ENCODE measurements around the gene EPN3.

The EPN3 gene

DNA sequence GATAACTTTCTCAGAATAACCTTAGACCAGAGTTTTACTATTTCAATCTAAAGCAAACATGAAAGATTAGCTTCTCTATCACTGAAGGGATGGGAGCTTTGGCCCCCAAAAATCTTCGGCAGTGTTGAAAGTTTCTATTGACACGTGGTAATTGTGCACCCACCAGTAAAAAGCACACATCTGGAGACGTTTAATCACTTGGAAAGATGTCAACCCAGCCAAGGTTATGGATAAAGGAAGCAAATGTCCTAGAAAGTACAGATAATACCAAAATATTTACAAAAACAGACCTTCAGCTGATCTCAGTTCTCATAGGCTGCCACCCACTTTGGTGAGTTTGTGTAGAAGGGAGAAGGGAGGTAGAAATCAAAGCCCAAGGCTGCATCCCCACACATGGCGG lies 19.0 kb upstream of the EPN3 start:
- H3K9ac ChIP-seq (ENCODE audit: low read length), result no peak overlapping the region

DNA sequence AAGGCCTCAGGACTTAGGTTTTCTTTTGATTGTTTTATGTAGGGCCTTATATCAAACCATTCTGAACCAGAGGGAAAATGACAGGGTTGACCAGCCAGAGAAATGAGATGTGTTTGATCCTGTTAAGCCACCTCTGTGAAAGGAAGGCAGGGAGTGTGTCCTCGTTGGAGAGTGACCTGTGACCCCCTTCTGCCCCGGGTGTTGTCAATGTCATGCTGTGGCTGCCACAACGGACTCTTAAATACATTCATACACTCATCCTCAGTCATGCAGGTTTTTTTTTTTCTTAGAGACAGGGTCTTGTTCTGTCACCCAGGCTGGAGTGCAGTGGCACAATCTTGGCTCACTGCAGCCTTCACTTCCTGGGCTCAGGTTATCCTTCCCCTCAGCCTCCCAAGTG lies 18.1 kb upstream of the EPN3 start:
- Histone ChIP-seq H3K9me3 (ENCODE audit: control insufficient read depth, low read depth, low read length) (no peaks in the 10 kb centered on the region), H3K27ac (ENCODE audit: low read length) (no peak overlapping the region), H3K4me1 (ENCODE audit: control insufficient read depth, low read depth, low read length) (peaks cover 6% of the 10 kb centered on the region), H3K4me3 (ENCODE audit: low read length) (no peak overlapping the region), H3K36me3 (ENCODE audit: control insufficient read depth, low read depth, low read length) (no peaks in the 10 kb centered on the region), H3K9ac (ENCODE audit: low read length) (no peak overlapping the region), H3K27me3 (ENCODE audit: control insufficient read depth, insufficient read depth, low read length) (no peaks in the 10 kb centered on the region)

More for the DNA sequence above, 19.0 kb upstream of the EPN3 start:
- no peaks in the 10 kb centered on the region for H3K27me3 ChIP-seq (ENCODE audit: control insufficient read depth, insufficient read depth, low read length)
- peaks cover 6% of the 10 kb centered on the region for H3K4me1 ChIP-seq (ENCODE audit: control insufficient read depth, low read depth, low read length)
- H3K36me3 ChIP-seq (ENCODE audit: control insufficient read depth, low read depth, low read length), result no peaks in the 10 kb centered on the region
- H3K27ac ChIP-seq (ENCODE audit: low read length), result no peak overlapping the region
- no peaks in the 10 kb centered on the region for H3K9me3 ChIP-seq (ENCODE audit: control insufficient read depth, low read depth, low read length)
- H3K4me3 ChIP-seq (ENCODE audit: low read length), result no peak overlapping the region

DNA sequence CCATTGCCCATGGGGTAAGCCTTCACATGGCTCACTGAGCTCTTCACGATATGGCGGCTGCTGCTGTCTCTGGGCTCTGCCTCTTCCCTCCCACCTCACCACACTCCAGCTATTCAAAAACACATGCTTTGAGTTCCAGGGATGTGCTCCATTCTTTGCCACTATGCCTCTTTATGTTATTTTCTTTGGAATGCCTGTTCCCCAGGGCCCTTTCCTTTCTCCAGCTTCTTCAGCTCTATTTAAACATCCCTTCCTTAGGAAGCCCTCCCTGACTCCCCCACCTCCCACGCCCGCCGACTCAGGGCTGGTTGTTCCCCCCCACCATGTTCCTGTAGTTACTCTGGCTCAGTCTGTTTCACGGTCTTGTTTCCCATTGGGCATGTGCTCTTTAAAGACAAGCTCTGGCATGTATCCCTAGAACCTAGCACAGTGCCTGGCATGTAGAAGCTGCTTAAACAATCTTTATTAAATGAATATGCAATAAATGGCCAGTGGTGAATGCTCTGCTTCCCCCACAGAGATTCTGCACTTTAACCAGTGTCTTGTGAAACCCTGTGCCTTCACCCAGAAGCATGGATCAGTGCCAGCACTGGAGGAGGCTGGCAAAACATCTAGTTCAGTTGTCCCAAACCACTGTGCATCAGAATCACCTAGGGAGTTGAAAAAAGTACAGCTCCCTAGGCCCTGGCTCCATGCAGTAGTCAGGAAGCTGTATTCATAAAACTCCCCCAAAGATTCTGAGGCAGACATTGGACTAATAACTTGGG lies 17.4 kb upstream of the EPN3 start:
- no peaks in the 10 kb centered on the region for H3K27me3 ChIP-seq (ENCODE audit: control insufficient read depth, insufficient read depth, low read length)
- H3K9me3 ChIP-seq (ENCODE audit: control insufficient read depth, low read depth, low read length), result no peaks in the 10 kb centered on the region
- no peak overlapping the region for H3K9ac ChIP-seq (ENCODE audit: low read length)
- no peaks in the 10 kb centered on the region for H3K36me3 ChIP-seq (ENCODE audit: control insufficient read depth, low read depth, low read length)
- H3K4me3 ChIP-seq (ENCODE audit: low read length), result no peak overlapping the region
- no peak overlapping the region for H3K27ac ChIP-seq (ENCODE audit: low read length)
- peaks cover 6% of the 10 kb centered on the region for H3K4me1 ChIP-seq (ENCODE audit: control insufficient read depth, low read depth, low read length)

DNA sequence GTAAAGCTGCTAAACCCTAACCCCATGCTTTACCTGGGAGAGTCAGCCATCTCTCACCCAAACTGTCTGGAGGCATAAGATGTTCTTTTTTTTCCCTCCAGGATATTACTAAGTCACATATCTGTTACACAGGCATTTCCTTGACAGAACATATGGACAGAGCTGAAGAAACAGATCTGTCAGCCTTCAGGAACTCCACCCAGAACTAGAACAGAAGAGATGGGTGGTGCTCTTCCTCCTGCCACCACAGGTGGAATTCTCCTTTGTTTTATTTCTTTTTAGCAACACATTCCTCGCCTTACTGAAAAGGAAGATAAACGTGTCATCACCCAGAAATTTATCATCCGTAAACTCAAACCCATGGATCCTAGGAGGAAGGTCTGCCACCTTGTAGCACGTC lies 15.5 kb upstream of the EPN3 start:
- Histone ChIP-seq H3K9ac (ENCODE audit: low read length) (no peak overlapping the region), H3K27me3 (ENCODE audit: control insufficient read depth, insufficient read depth, low read length) (no peaks in the 10 kb centered on the region), H3K27ac (ENCODE audit: low read length) (no peak overlapping the region), H3K4me3 (ENCODE audit: low read length) (no peak overlapping the region), H3K9me3 (ENCODE audit: control insufficient read depth, low read depth, low read length) (no peaks in the 10 kb centered on the region), H3K4me1 (ENCODE audit: control insufficient read depth, low read depth, low read length) (no peaks in the 10 kb centered on the region), H3K36me3 (ENCODE audit: control insufficient read depth, low read depth, low read length) (no peaks in the 10 kb centered on the region)

DNA sequence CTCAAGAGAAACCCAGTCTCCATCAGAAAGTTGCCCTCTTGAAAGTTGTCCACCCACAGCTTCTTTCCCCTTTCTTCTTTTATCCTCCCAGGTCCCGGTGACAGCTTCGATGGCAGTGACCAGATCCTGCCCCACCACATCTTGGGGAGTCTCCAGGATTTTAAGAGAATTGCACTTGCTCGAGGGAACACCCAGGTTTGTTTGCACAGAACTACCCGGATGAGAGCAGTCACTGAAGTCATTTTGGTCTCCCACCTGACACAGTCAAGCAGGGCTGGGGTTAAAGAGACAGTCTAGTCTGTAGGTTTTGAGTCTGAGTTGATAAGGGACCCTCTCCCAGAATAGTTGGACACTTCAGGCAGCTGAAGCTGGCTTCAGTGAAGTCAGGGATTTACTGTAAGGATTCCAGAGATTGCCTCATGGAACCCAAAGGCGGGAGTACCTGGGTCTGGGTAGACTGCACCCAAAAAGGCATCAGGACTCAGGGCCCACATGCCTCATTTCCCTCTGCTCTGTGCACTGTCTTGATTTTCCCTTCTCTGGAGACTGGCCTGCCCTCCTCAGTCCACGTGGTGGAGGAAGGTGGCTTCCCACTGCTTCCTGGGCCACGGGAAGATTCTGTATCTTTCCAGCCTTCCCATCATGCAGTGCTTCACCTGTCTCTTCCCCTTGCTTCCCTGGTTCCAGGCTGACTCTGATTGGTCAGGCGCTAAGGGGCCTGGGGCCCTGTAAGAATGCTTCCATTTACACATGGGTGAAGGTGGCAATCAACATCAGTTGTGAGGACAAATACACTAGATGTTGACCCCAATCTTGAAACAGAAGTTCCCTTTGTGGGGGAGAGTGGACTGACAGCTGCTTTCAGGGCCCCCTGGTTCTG lies 14.8 kb upstream of the EPN3 start:
- Histone ChIP-seq H3K4me3 (ENCODE audit: low read length) (no peak overlapping the region), H3K4me1 (ENCODE audit: control insufficient read depth, low read depth, low read length) (no peaks in the 10 kb centered on the region), H3K27ac (ENCODE audit: low read length) (no peak overlapping the region), H3K9me3 (ENCODE audit: control insufficient read depth, low read depth, low read length) (no peaks in the 10 kb centered on the region), H3K36me3 (ENCODE audit: control insufficient read depth, low read depth, low read length) (no peaks in the 10 kb centered on the region), H3K27me3 (ENCODE audit: control insufficient read depth, insufficient read depth, low read length) (no peaks in the 10 kb centered on the region), H3K9ac (ENCODE audit: low read length) (no peak overlapping the region)

DNA sequence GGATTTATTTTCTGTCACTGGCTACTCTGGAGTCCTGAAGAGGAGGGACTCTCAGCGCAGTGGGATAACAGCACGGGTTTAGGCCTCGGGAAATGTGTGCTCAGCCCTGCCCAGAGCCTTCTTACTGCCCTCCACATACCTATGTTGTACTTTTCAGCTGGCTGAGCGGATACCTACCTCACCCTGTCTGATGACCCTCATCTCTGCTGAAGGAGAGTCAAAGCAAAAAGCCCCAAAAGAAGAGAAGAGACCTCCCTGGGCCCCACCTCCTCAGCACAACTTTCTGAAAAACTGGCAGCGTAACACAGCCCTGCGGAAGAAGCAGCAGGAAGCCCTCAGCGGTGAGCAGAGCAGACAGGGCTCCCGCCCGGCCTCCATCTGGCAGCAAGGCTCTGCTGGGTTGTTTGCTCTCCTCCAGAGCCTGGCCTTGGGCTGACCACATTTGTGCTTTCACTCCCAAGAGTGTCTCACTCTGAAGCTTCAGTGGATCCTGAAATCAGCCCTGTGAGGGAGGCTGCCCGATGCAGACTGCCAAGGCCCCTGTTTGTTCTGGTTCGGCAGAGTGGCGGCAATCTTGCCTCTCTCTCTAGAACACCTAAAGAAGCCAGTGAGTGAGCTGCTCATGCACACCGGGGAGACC lies 14.0 kb upstream of the EPN3 start:
- Histone ChIP-seq H3K9me3 (ENCODE audit: control insufficient read depth, low read depth, low read length) (no peaks in the 10 kb centered on the region), H3K9ac (ENCODE audit: low read length) (no peak overlapping the region), H3K4me1 (ENCODE audit: control insufficient read depth, low read depth, low read length) (no peaks in the 10 kb centered on the region), H3K36me3 (ENCODE audit: control insufficient read depth, low read depth, low read length) (no peaks in the 10 kb centered on the region), H3K4me3 (ENCODE audit: low read length) (no peak overlapping the region), H3K27me3 (ENCODE audit: control insufficient read depth, insufficient read depth, low read length) (no peaks in the 10 kb centered on the region), H3K27ac (ENCODE audit: low read length) (no peak overlapping the region)

DNA sequence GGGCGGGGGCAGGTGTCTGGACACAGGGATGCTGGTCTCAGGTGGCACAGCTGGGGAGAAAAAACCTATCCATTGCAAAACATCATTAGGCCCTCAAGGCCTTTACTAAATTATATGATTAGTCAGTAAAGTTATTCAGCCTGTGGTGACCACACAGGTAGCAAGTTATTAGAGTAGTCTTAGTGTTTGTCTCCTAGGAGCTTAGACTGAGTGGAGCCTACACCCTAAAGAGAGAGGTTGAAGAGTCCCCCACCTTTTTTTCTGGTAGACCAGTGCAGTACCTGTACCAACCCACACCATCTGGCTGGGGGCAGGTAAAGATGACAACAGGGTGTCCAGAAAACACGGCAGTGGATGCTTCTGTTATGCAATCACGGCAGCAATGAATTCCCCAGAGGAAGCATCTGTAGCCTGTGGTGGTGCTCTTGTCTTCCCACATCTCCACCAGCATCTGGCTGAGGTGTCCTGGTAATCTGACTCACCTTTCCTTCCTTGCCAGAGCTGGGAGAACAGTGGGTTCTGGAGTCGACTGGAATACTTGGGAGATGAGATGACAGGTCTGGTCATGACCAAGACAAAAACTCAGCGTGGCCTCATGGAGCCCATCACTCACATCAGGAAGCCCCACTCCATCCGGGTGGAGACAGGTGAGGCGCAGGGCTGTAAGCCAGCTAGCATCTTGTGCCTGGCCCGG lies 13.2 kb upstream of the EPN3 start:
- Histone ChIP-seq H3K9me3 (ENCODE audit: control insufficient read depth, low read depth, low read length) (no peaks in the 10 kb centered on the region), H3K9ac (ENCODE audit: low read length) (no peak overlapping the region), H3K27me3 (ENCODE audit: control insufficient read depth, insufficient read depth, low read length) (no peaks in the 10 kb centered on the region), H3K36me3 (ENCODE audit: control insufficient read depth, low read depth, low read length) (no peaks in the 10 kb centered on the region), H3K4me3 (ENCODE audit: low read length) (no peak overlapping the region), H3K27ac (ENCODE audit: low read length) (no peak overlapping the region), H3K4me1 (ENCODE audit: control insufficient read depth, low read depth, low read length) (no peaks in the 10 kb centered on the region)

DNA sequence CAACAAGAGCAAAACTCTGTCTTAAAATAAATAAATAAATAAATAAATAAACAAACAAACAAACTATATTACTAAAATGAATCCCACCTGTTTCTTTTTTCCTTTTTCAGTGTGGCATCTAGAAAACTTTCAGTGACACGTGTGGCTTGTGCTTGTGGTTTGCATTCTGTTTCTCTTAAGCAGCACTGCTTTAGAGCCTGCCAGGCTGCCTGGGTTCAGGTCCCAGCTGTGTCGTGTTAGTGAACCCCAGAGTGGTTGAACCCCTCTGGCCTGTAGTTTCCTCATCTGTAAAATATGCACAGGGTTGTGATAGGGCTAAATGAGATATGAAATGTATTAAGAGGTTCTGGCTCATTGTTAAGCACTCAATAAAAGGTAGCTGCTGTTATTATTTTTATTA lies 12.1 kb upstream of the EPN3 start:
- no peaks in the 10 kb centered on the region for H3K9me3 ChIP-seq (ENCODE audit: control insufficient read depth, low read depth, low read length)
- H3K36me3 ChIP-seq (ENCODE audit: control insufficient read depth, low read depth, low read length), result no peaks in the 10 kb centered on the region
- no peak overlapping the region for H3K4me3 ChIP-seq (ENCODE audit: low read length)

DNA sequence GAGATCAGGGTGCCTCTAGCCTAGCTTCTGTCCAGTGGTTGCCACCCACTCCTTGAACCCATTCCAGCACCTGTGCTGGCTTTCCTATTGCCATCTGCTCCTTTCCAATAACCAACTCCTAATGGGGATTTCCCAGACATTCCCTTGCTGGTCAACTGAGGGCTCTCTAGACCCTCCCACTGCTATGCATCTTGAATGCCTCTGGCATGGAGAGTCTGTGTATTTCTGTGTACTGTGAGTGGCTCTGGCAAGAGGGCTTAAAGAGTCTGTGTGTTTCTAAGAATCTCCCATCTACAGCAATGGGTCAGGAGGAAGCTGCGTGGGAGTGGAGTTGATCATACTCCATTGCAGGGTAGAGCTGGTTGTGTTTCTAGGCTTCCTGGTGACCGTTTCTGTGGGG lies 11.0 kb upstream of the EPN3 start:
- H3K4me1 ChIP-seq (ENCODE audit: control insufficient read depth, low read depth, low read length), result no peaks in the 10 kb centered on the region
- H3K27ac ChIP-seq (ENCODE audit: low read length), result no peak overlapping the region
- H3K9me3 ChIP-seq (ENCODE audit: control insufficient read depth, low read depth, low read length), result no peaks in the 10 kb centered on the region
- H3K27me3 ChIP-seq (ENCODE audit: control insufficient read depth, insufficient read depth, low read length), result no peaks in the 10 kb centered on the region
- H3K9ac ChIP-seq (ENCODE audit: low read length), result no peak overlapping the region
- H3K4me3 ChIP-seq (ENCODE audit: low read length), result no peak overlapping the region
- no peaks in the 10 kb centered on the region for H3K36me3 ChIP-seq (ENCODE audit: control insufficient read depth, low read depth, low read length)

More for the DNA sequence above, 12.1 kb upstream of the EPN3 start:
- H3K27ac ChIP-seq (ENCODE audit: low read length), result no peak overlapping the region
- no peaks in the 10 kb centered on the region for H3K4me1 ChIP-seq (ENCODE audit: control insufficient read depth, low read depth, low read length)
- H3K27me3 ChIP-seq (ENCODE audit: control insufficient read depth, insufficient read depth, low read length), result no peaks in the 10 kb centered on the region
- H3K9ac ChIP-seq (ENCODE audit: low read length), result no peak overlapping the region

DNA sequence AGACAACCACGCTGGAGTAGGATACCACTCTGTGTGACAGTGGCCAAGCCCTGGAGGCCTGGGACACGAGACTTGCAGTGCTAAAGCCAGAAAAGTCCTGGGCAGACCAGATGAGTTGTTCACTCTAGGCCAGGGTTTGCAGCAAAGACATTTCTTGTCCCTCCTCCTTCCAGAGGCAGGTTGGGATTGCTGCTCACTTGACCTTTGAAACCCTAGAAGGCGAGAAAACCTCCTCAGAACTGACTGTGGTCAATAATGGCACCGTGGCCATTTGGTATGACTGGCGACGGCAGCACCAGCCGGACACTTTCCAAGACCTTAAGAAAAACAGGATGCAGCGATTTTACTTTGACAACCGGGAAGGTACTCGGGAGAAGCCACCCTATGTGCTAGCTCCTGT lies 9.8 kb upstream of the EPN3 start:
- no peak overlapping the region for H3K4me3 ChIP-seq (ENCODE audit: low read length)
- no peak overlapping the region for H3K27ac ChIP-seq (ENCODE audit: low read length)
- no peaks in the 10 kb centered on the region for H3K4me1 ChIP-seq (ENCODE audit: control insufficient read depth, low read depth, low read length)
- no peak overlapping the region for H3K9ac ChIP-seq (ENCODE audit: low read length)
- no peaks in the 10 kb centered on the region for H3K27me3 ChIP-seq (ENCODE audit: control insufficient read depth, insufficient read depth, low read length)
- no peaks in the 10 kb centered on the region for H3K36me3 ChIP-seq (ENCODE audit: control insufficient read depth, low read depth, low read length)
- no peaks in the 10 kb centered on the region for H3K9me3 ChIP-seq (ENCODE audit: control insufficient read depth, low read depth, low read length)

DNA sequence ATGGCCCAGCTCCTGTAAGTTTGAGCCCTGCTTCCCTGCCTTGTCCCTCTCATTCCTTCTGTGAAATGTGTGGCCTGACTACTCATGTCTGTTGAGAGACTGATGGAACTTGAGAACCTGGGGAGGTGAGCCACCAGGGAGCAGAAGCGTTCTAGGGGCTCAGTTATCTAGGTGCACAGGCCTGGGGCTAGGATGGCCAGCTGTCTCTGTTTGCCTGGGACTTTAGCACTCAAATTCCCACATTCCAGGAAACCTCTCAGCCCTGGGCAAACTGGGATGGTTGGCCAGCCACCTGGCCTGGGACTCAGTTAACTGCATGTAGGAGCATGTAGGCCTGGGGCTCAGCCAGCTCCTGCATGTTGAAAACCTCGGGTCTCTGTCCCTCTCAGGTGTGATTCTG lies 9.3 kb upstream of the EPN3 start:
- Histone ChIP-seq H3K27me3 (ENCODE audit: control insufficient read depth, insufficient read depth, low read length) (no peaks in the 10 kb centered on the region), H3K9ac (ENCODE audit: low read length) (no peak overlapping the region), H3K9me3 (ENCODE audit: control insufficient read depth, low read depth, low read length) (no peaks in the 10 kb centered on the region), H3K4me3 (ENCODE audit: low read length) (no peak overlapping the region), H3K27ac (ENCODE audit: low read length) (no peak overlapping the region), H3K4me1 (ENCODE audit: control insufficient read depth, low read depth, low read length) (no peaks in the 10 kb centered on the region), H3K36me3 (ENCODE audit: control insufficient read depth, low read depth, low read length) (no peaks in the 10 kb centered on the region)

Measured in iPS-18a (cell line).